ENCODE measurements around the gene PEX11G. TPM values are rescaled to one million over a fixed set of nuclear protein-coding genes. Genes with fewer than 3 reads are reported as not detected.

The PEX11G gene
- total and polyA plus RNA-seq, 2 of the 8 experiments (the other 6 are each of a cell fraction or from before 2014, with no cell fraction given), result 2.1 to 4.3 TPM

GRCh38 chr19:7441468-7442146 lies 47.2 kb downstream of the PEX11G start:
- no peaks in the 10 kb centered on the region for H3K79me1 ChIP-seq (ENCODE audit: low read depth, low read length)
- H3K79me2 ChIP-seq (ENCODE audit: control insufficient read depth in 1 of 2, insufficient read depth in 2 of 2, low read length in 2 of 2), result no peaks in the 10 kb centered on the region
- H3K4ac ChIP-seq (replicated peaks; ENCODE audit: insufficient read length, low read depth, low read length), result no peak overlapping the region
- H2BK12ac ChIP-seq (ENCODE audit: low read depth, low read length), result no peak overlapping the region
- TF ChIP-seq CREB1 (IDR thresholded peaks at IDR 0.05) (no peak), CHD2 (IDR thresholded peaks at IDR 0.05; ENCODE audit: low read length) (no peak), MAX (IDR thresholded peaks at IDR 0.05) (no peak), TAF1 (IDR thresholded peaks at IDR 0.05; ENCODE audit: low read depth, low read length) (no peak), ZNF274 (IDR thresholded peaks at IDR 0.05; ENCODE audit: borderline replicate concordance, extremely low read depth, low read length) (no peak), EGR1 (IDR thresholded peaks at IDR 0.05; ENCODE audit: borderline replicate concordance, low read depth, low read length) (no peak), SP1 (IDR thresholded peaks at IDR 0.05; ENCODE audit: low read depth, low read length) (no peak)
- no peak overlapping the region for H2AK5ac ChIP-seq (ENCODE audit: low read depth, low read length)
- no peak overlapping the region for H3K23ac ChIP-seq (ENCODE audit: insufficient read length)
- no peak overlapping the region for H2AFZ ChIP-seq (ENCODE audit: low read length)
- H3K9me3 ChIP-seq (ENCODE audit: insufficient read depth in 2 of 2, low read depth in 1 of 2, low read length in 1 of 2), result no peaks in the 10 kb centered on the region
- no peak overlapping the region for H3K56ac ChIP-seq (replicated peaks; ENCODE audit: insufficient read length, low read depth, low read length)
- no peak overlapping the region for H4K8ac ChIP-seq (ENCODE audit: extremely low read depth, insufficient read depth, low read length)
- no peak overlapping the region for H2BK5ac ChIP-seq (ENCODE audit: low read depth, low read length)
- H3K27ac ChIP-seq (ENCODE audit: low read depth, low read length), result no peak overlapping the region
- H4K20me1 ChIP-seq (replicated peaks in 1 of 2; ENCODE audit: control insufficient read depth in 1 of 2, insufficient read depth in 2 of 2, low read length in 2 of 2), result peaks cover 0 to 2% of the 10 kb centered on the region in 2 experiments
- H3K18ac ChIP-seq (ENCODE audit: extremely low read depth, low read length), result no peak overlapping the region
- POLR2A ChIA-PET (ENCODE audit: partially characterized antibody), result interaction anchor here (0.8 kb wide), 1 partner anchor 35 kb away, joined by 3 read pairs; no protein-coding TSS in a partner anchor
- no peaks in the 10 kb centered on the region for H3K23me2 ChIP-seq (ENCODE audit: low read depth, low read length)
- no peak overlapping the region for H3K4me2 ChIP-seq (ENCODE audit: insufficient read depth in 1 of 2, low read depth in 2 of 2, low read length in 2 of 2)
- H2BK15ac ChIP-seq (ENCODE audit: low read length), result no peak overlapping the region
- no peak overlapping the region for H3K4me3 ChIP-seq (ENCODE audit: extremely low read depth in 1 of 4, insufficient read depth in 2 of 4, low read depth in 3 of 4, low read length in 4 of 4)
- CTCF ChIA-PET (ENCODE audit: partially characterized antibody), result interaction anchor here (1.2 kb wide), 1 partner anchor 8 kb away, joined by 3 read pairs; no protein-coding TSS in a partner anchor
- H3K4me1 ChIP-seq (replicated peaks in 1 of 4; ENCODE audit: control insufficient read depth in 3 of 4, insufficient read depth in 4 of 4, low read length in 3 of 4), result no peaks in the 10 kb centered on the region; a peak in 1 of 7 replicates
- WGBS, 2 experiments (ENCODE audit: extremely low coverage in 1 of 2, insufficient coverage in 1 of 2, insufficient read length in 1 of 2, insufficient replicate concordance in 2 of 2, low coverage in 1 of 2, low lambda C conversion rate in 2 of 2, missing lambda C conversion rate in 1 of 2), result 90% methylated on average over 20 of the region's 21 CpGs; no CpG with 5 or more reads in 1 of the 2 experiments
- no peak overlapping the region for H3K14ac ChIP-seq (ENCODE audit: insufficient read length)
- H3K36me3 ChIP-seq (ENCODE audit: control insufficient read depth in 2 of 4, insufficient read depth in 4 of 4, low read length in 3 of 4), result peaks cover 11 to 33% (median 22%) of the 10 kb centered on the region in 4 experiments; a peak in 7 of 8 replicates
- DNase-seq (ENCODE audit: low read depth in 1 of 2, low spot score in 2 of 2) (no peak), FAIRE-seq (no peak)
- H2BK20ac ChIP-seq (ENCODE audit: low read length), result no peak overlapping the region
- H4K91ac ChIP-seq (replicated peaks; ENCODE audit: insufficient read length, low read length), result no peak overlapping the region
- no peak overlapping the region for H2BK120ac ChIP-seq (replicated peaks; ENCODE audit: low read depth, low read length)
- H4K5ac ChIP-seq (ENCODE audit: insufficient read length, low read depth, low read length), result no peak overlapping the region
- no peaks in the 10 kb centered on the region for H3K27me3 ChIP-seq (replicated peaks in 1 of 4; ENCODE audit: control insufficient read depth in 3 of 4, extremely low read depth in 1 of 4, insufficient read depth in 3 of 4, low read length in 3 of 4)
- H3K9ac ChIP-seq (replicated peaks in 1 of 4; ENCODE audit: extremely low read depth in 1 of 4, low read depth in 3 of 4, low read length in 3 of 4), result no peak overlapping the region
